ENCODE measurements around the gene TCF23.

Gene TCF23

DNA sequence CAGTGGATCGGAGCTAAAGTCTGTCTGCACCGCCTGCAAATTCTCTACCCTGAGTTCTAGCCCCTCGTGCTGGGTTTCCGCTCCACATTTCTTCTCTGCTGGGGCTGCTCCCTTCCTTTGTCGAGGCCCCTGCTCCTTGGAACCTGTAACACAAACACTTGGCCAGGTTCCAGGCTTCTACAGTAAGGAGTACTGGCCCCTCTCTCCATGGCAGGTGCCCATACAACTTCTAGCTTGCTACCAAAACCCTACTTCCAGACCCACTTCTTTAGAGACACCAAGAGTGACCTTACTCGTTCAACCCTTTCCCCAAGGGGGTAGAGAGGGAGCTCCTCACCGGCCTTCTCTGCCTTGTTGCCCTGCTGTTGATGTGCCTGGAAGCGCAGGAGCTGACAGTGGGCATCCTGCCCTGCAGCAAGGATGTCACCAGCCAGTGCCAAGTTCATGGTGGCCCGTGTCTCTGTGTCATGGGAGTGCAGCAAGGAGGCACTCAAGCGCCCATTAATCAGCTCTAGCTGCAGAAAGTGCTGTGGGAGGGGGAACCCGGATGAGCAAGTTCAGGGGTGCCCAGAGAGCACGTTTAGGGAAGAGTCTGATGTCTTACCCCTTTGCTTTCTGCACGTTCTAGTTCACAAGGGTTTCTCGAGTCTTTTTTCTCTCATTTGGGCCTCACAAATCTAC is 15.5 kb upstream of the TCF23 start:
- TF ChIP-seq, protein P1, sequence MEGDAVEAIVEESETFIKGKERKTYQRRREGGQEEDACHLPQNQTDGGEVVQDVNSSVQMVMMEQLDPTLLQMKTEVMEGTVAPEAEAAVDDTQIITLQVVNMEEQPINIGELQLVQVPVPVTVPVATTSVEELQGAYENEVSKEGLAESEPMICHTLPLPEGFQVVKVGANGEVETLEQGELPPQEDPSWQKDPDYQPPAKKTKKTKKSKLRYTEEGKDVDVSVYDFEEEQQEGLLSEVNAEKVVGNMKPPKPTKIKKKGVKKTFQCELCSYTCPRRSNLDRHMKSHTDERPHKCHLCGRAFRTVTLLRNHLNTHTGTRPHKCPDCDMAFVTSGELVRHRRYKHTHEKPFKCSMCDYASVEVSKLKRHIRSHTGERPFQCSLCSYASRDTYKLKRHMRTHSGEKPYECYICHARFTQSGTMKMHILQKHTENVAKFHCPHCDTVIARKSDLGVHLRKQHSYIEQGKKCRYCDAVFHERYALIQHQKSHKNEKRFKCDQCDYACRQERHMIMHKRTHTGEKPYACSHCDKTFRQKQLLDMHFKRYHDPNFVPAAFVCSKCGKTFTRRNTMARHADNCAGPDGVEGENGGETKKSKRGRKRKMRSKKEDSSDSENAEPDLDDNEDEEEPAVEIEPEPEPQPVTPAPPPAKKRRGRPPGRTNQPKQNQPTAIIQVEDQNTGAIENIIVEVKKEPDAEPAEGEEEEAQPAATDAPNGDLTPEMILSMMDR (IDR thresholded peaks at IDR 0.05; ENCODE audit: unreplicated experiment in 3 of 3), result no peak
- Mint-ChIP-seq H3K4me1 (peaks cover 13% of the 10 kb centered on the region), H3K27me3 (ENCODE audit: low read depth) (no peaks in the 10 kb centered on the region), H3K36me3 (ENCODE audit: low read depth) (peaks cover 31% of the 10 kb centered on the region), H3K9me3 (no peaks in the 10 kb centered on the region), H3K4me3 (peak overlapping the region; percentile 91 to 97 (median 96)), H3K27ac (peak overlapping the region; percentile 68 to 95 (median 94))

- Mint-ChIP-seq H3K36me3 (ENCODE audit: low read depth) (peaks cover 28% of the 10 kb centered on the region), H3K27me3 (ENCODE audit: low read depth) (no peaks in the 10 kb centered on the region), H3K4me1 (peaks cover 13% of the 10 kb centered on the region), H3K4me3 (peak within 1 kb of the TSS; percentile 91 to 97 (median 96)), H3K27ac (peak within 1 kb of the TSS; percentile 68 to 95 (median 94)), H3K9me3 (no peaks in the 10 kb centered on the region)
- TF ChIP-seq, protein P1 (IDR thresholded peaks at IDR 0.05; ENCODE audit: unreplicated experiment in 3 of 3), result peak; percentile 44 to 48 (median 47)
Observed at GRCh38 chr2:27133905-27134780, 14.7 kb upstream of the TCF23 start, which contains the start of gene PREB. Gene PREB, minus strand, starts transcription at chr2:27134636. Its CDS starts 215 bp downstream, at chr2:27134421.

DNA sequence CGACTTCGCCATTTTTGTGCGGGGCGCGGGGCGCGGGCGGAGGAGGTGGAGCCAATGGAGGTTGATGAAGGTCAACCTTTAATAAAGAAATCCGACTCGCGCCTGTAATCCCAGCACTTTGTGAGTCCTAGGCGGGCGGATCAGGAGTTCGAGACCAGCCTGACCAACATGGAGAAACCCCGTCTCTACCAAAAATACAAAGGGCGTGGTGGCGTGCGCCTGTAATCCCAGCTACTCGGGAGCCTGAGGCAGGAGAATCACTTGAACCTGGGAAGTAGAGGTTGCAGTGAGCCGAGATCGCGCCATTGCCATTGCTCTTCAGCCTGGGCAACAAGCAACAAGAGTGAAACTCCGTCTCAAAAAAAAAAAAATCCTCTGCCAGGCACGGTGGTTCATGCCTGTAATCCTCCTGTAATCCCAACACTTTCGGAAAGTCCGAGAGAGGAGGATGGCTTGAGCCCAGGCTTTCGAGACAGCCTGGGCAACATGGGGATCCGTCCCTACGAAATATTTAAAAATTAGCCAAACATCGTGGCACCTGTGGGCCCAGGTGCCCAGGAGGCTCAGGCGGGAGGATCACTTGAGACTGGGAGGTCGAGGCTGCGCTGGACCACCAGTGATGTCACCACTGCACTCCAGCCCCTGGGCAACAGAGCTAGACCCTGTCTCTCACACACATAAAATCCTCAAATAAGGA is 13.9 kb upstream of the TCF23 start:
- Mint-ChIP-seq H3K36me3 (ENCODE audit: low read depth) (peaks cover 23% of the 10 kb centered on the region), H3K27me3 (ENCODE audit: low read depth) (no peaks in the 10 kb centered on the region), H3K4me3 (peak overlapping the region; percentile 91 to 97 (median 96)), H3K4me1 (peaks cover 13% of the 10 kb centered on the region), H3K9me3 (no peaks in the 10 kb centered on the region), H3K27ac (peak overlapping the region; percentile 68 to 95 (median 93))
- TF ChIP-seq, protein P1 (IDR thresholded peaks at IDR 0.05; ENCODE audit: unreplicated experiment in 3 of 3), result no peak

DNA sequence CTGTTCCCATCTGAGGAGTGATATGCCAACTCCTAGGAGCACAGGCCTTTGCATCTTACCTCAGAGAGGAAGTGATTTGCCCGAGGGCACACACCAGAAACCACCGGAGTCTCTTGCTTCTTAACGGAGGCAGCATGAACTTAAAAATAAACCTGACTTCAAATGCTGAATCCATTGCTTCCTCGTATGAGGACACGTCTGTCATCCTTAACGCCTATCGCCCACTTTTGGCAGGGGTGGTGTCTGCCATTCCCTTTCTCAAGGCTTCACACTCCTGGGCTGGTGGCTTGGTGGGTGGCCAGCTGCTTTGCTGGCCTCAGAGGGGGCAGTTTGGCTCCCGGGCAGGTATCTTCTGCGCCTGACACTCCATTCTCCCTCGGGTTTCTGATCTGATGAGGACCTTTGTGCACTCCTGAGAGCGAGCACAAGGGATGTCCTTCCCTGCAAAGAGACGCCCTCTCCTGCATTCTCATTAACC is 13.3 kb upstream of the TCF23 start:
- Mint-ChIP-seq H3K4me1 (peaks cover 13% of the 10 kb centered on the region), H3K4me3 (peak overlapping the region; percentile 91 to 97 (median 96)), H3K36me3 (ENCODE audit: low read depth) (peaks cover 18% of the 10 kb centered on the region), H3K27me3 (ENCODE audit: low read depth) (no peaks in the 10 kb centered on the region), H3K9me3 (no peaks in the 10 kb centered on the region), H3K27ac (peak overlapping the region; percentile 68 to 87 (median 72))
- TF ChIP-seq, protein P1 (IDR thresholded peaks at IDR 0.05; ENCODE audit: unreplicated experiment in 3 of 3), result no peak

DNA sequence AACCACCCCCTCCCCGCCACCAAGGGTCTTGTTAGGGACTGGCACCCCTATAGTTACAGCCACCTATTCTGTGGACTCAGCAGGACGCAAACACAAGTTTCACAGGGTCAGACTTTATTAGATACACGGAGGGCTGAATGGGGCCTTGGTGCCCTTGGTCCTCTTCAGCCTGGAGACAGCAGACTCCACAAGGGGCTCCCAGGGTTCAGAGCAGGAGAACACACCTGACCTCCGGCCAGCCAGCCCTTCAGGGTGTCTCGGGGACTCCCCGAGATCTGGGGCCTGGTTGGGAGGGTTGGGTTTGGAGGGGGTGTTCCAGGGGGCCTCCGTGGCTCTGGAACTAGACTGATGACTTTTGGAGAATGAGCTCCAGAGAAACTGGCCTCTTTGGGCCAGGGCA is 12.1 kb upstream of the TCF23 start:
- Mint-ChIP-seq H3K27ac (peak overlapping the region in 1 of 3 experiments; percentile 66), H3K4me1 (peaks cover 13% of the 10 kb centered on the region), H3K36me3 (ENCODE audit: low read depth) (peaks cover 10% of the 10 kb centered on the region), H3K4me3 (peak overlapping the region in 2 of 3 experiments; percentile 19 to 30), H3K9me3 (no peaks in the 10 kb centered on the region), H3K27me3 (ENCODE audit: low read depth) (no peaks in the 10 kb centered on the region)
- TF ChIP-seq, protein P1 (IDR thresholded peaks at IDR 0.05; ENCODE audit: unreplicated experiment in 3 of 3), result no peak

Measured in nephron (organoid).